ENCODE measurements around the gene ACSS1.
"Not testable (repeated sequence)": the region's sequence is repeated elsewhere in the genome, so short reads cannot be mapped to it uniquely, and the experiment has no call there.

The ACSS1 gene

DNA sequence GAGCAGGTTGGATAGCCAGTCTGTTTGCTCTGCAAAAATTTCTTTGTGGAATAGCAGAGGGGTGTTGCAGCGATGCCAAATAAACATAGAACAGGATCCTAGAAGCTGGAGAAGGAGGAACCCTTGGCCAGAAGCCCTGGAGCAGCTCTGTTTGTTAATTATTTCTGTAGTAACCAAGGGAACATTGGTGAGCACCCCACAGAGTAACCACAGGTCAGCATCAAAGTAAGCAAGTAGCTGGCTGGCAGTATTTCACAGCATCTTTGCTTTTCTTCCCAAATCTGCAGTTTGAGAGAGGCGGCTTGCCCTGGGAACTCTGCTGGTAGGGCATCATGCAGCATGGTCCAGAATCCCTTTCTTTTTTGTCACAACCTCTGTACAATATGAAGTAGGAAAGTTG, 52.7 kb downstream of the ACSS1 start:
- no peak for ATAC-seq
- TF ChIP-seq ZNF70 (CRISPR knock-in tag; IDR thresholded peaks at IDR 0.05) (no peak), SNAI2 (CRISPR knock-in tag; IDR thresholded peaks at IDR 0.05) (no peak), OSR1 (CRISPR knock-in tag; IDR thresholded peaks at IDR 0.05) (no peak), PPARA (CRISPR knock-in tag; IDR thresholded peaks at IDR 0.05; ENCODE audit: borderline replicate concordance) (no peak), BACH2 (CRISPR knock-in tag; IDR thresholded peaks at IDR 0.05; ENCODE audit: borderline replicate concordance) (no peak), CSDC2 (CRISPR knock-in tag; IDR thresholded peaks at IDR 0.05) (no peak), GLIS3 (CRISPR knock-in tag; IDR thresholded peaks at IDR 0.05) (no peak), ZFP30 (CRISPR knock-in tag; IDR thresholded peaks at IDR 0.05) (no peak), ARNTL (CRISPR knock-in tag; IDR thresholded peaks at IDR 0.05; ENCODE audit: borderline replicate concordance, low read depth) (no peak)
- TF ChIP-seq, protein P1, sequence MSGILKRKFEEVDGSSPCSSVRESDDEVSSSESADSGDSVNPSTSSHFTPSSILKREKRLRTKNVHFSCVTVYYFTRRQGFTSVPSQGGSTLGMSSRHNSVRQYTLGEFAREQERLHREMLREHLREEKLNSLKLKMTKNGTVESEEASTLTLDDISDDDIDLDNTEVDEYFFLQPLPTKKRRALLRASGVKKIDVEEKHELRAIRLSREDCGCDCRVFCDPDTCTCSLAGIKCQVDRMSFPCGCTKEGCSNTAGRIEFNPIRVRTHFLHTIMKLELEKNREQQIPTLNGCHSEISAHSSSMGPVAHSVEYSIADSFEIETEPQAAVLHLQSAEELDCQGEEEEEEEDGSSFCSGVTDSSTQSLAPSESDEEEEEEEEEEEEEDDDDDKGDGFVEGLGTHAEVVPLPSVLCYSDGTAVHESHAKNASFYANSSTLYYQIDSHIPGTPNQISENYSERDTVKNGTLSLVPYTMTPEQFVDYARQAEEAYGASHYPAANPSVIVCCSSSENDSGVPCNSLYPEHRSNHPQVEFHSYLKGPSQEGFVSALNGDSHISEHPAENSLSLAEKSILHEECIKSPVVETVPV (CRISPR knock-in tag; IDR thresholded peaks at IDR 0.05) = no peak
- TF ChIP-seq, protein P2, sequence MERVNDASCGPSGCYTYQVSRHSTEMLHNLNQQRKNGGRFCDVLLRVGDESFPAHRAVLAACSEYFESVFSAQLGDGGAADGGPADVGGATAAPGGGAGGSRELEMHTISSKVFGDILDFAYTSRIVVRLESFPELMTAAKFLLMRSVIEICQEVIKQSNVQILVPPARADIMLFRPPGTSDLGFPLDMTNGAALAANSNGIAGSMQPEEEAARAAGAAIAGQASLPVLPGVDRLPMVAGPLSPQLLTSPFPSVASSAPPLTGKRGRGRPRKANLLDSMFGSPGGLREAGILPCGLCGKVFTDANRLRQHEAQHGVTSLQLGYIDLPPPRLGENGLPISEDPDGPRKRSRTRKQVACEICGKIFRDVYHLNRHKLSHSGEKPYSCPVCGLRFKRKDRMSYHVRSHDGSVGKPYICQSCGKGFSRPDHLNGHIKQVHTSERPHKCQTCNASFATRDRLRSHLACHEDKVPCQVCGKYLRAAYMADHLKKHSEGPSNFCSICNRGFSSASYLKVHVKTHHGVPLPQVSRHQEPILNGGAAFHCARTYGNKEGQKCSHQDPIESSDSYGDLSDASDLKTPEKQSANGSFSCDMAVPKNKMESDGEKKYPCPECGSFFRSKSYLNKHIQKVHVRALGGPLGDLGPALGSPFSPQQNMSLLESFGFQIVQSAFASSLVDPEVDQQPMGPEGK (CRISPR knock-in tag; IDR thresholded peaks at IDR 0.05; ENCODE audit: borderline replicate concordance) = no peak
- TF ChIP-seq, protein P3, sequence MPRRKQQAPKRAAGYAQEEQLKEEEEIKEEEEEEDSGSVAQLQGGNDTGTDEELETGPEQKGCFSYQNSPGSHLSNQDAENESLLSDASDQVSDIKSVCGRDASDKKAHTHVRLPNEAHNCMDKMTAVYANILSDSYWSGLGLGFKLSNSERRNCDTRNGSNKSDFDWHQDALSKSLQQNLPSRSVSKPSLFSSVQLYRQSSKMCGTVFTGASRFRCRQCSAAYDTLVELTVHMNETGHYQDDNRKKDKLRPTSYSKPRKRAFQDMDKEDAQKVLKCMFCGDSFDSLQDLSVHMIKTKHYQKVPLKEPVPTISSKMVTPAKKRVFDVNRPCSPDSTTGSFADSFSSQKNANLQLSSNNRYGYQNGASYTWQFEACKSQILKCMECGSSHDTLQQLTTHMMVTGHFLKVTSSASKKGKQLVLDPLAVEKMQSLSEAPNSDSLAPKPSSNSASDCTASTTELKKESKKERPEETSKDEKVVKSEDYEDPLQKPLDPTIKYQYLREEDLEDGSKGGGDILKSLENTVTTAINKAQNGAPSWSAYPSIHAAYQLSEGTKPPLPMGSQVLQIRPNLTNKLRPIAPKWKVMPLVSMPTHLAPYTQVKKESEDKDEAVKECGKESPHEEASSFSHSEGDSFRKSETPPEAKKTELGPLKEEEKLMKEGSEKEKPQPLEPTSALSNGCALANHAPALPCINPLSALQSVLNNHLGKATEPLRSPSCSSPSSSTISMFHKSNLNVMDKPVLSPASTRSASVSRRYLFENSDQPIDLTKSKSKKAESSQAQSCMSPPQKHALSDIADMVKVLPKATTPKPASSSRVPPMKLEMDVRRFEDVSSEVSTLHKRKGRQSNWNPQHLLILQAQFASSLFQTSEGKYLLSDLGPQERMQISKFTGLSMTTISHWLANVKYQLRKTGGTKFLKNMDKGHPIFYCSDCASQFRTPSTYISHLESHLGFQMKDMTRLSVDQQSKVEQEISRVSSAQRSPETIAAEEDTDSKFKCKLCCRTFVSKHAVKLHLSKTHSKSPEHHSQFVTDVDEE (CRISPR knock-in tag; IDR thresholded peaks at IDR 0.05) = no peak
- TF ChIP-seq, protein P4, sequence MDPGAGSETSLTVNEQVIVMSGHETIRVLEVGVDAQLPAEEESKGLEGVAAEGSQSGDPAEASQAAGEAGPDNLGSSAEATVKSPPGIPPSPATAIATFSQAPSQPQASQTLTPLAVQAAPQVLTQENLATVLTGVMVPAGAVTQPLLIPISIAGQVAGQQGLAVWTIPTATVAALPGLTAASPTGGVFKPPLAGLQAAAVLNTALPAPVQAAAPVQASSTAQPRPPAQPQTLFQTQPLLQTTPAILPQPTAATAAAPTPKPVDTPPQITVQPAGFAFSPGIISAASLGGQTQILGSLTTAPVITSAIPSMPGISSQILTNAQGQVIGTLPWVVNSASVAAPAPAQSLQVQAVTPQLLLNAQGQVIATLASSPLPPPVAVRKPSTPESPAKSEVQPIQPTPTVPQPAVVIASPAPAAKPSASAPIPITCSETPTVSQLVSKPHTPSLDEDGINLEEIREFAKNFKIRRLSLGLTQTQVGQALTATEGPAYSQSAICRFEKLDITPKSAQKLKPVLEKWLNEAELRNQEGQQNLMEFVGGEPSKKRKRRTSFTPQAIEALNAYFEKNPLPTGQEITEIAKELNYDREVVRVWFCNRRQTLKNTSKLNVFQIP (CRISPR knock-in tag; IDR thresholded peaks at IDR 0.05; ENCODE audit: borderline replicate concordance, low read depth) = no peak

DNA sequence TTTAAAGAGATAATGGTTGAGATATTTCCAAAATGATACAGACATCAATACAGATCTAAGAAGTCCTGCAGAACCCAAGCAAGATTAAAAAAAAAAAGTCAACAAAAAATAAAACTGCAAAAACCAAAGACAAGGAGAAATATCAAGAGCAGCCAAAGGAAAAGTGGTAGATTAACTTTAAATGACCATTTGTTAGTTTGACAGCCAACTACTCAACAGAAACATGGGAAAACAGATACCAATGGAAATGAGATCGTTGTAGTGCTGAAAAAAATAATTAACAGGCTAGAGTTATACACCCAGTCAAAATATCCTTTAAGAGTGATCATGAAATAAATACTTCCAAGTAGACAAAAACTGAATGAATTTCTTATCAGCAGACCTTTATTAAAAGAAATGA, 54.9 kb downstream of the ACSS1 start:
- no peak for ATAC-seq
- no peak for TF ChIP-seq PPARA (CRISPR knock-in tag; IDR thresholded peaks at IDR 0.05; ENCODE audit: borderline replicate concordance)
- no peak for TF ChIP-seq ISL1 (CRISPR knock-in tag; IDR thresholded peaks at IDR 0.05)
- TF ChIP-seq RARB (CRISPR knock-in tag; IDR thresholded peaks at IDR 0.05) = no peak
- no peak for TF ChIP-seq TOX (CRISPR knock-in tag; IDR thresholded peaks at IDR 0.05; ENCODE audit: borderline replicate concordance)
- no peak for TF ChIP-seq BACH2 (CRISPR knock-in tag; IDR thresholded peaks at IDR 0.05; ENCODE audit: borderline replicate concordance)
- no peak for TF ChIP-seq ZNF565 (CRISPR knock-in tag; conservative IDR thresholded peaks at IDR 0.05; ENCODE audit: low read depth)
- no peak for TF ChIP-seq ZNF70 (CRISPR knock-in tag; IDR thresholded peaks at IDR 0.05)
- no peak for TF ChIP-seq OSR1 (CRISPR knock-in tag; IDR thresholded peaks at IDR 0.05)
- no peak for TF ChIP-seq CSDC2 (CRISPR knock-in tag; IDR thresholded peaks at IDR 0.05)
- no peak for TF ChIP-seq SNAI2 (CRISPR knock-in tag; IDR thresholded peaks at IDR 0.05)
- TF ChIP-seq, protein P5, sequence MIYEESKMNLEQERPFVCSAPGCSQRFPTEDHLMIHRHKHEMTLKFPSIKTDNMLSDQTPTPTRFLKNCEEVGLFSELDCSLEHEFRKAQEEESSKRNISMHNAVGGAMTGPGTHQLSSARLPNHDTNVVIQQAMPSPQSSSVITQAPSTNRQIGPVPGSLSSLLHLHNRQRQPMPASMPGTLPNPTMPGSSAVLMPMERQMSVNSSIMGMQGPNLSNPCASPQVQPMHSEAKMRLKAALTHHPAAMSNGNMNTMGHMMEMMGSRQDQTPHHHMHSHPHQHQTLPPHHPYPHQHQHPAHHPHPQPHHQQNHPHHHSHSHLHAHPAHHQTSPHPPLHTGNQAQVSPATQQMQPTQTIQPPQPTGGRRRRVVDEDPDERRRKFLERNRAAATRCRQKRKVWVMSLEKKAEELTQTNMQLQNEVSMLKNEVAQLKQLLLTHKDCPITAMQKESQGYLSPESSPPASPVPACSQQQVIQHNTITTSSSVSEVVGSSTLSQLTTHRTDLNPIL (CRISPR knock-in tag; IDR thresholded peaks at IDR 0.05; ENCODE audit: low read depth) = no peak
- TF ChIP-seq ARNTL (CRISPR knock-in tag; IDR thresholded peaks at IDR 0.05; ENCODE audit: borderline replicate concordance, low read depth) = no peak
- no peak for TF ChIP-seq GLIS3 (CRISPR knock-in tag; IDR thresholded peaks at IDR 0.05)
- no peak for TF ChIP-seq ESRRG (CRISPR knock-in tag; IDR thresholded peaks at IDR 0.05)
- TF ChIP-seq ZFP30 (CRISPR knock-in tag; IDR thresholded peaks at IDR 0.05) = no peak
- TF ChIP-seq ZNF8 (CRISPR knock-in tag; IDR thresholded peaks at IDR 0.05) = no peak
- TF ChIP-seq TCF4 (CRISPR knock-in tag; IDR thresholded peaks at IDR 0.05; ENCODE audit: borderline replicate concordance) = no peak
- no peak for TF ChIP-seq ZFP3 (CRISPR knock-in tag; IDR thresholded peaks at IDR 0.05)
- no peak for TF ChIP-seq ZC3H10 (CRISPR knock-in tag; IDR thresholded peaks at IDR 0.05)
- TF ChIP-seq, protein P1 (CRISPR knock-in tag; IDR thresholded peaks at IDR 0.05) = no peak

DNA sequence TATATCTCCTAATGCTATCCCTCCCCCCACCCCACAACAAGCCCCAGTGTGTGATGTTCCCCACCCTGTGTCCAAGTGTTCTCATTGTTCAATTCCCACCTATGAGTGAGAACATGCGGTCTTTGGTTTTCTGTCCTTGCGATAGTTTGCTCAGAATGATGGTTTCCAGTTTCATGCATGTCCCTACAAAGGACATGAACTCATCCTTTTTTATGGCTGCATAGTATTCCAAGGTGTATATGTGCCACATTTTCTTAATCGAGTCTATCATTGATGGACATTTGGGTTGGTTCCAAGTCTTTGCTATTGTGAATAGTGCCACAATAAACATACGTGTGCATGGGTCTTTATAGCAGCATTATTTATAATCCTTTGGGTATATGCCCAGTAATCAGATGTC, 56.6 kb downstream of the ACSS1 start:
- ATAC-seq = not testable (repeated sequence)

Data from SK-N-SH treated with all-trans-retinoic acid at 6 μM for 48 hours (cell line).